ENCODE data around the gene TMEM198. TPM values are rescaled to one million over a fixed set of nuclear protein-coding genes. Genes with fewer than 3 reads are reported as not detected.

TMEM198 gene
- total and polyA plus RNA-seq, 9 of the 15 experiments (the other 6 are each of a cell fraction or from before 2014, with no cell fraction given) = 0.03 to 3.8 (median 1.0) TPM

DNA sequence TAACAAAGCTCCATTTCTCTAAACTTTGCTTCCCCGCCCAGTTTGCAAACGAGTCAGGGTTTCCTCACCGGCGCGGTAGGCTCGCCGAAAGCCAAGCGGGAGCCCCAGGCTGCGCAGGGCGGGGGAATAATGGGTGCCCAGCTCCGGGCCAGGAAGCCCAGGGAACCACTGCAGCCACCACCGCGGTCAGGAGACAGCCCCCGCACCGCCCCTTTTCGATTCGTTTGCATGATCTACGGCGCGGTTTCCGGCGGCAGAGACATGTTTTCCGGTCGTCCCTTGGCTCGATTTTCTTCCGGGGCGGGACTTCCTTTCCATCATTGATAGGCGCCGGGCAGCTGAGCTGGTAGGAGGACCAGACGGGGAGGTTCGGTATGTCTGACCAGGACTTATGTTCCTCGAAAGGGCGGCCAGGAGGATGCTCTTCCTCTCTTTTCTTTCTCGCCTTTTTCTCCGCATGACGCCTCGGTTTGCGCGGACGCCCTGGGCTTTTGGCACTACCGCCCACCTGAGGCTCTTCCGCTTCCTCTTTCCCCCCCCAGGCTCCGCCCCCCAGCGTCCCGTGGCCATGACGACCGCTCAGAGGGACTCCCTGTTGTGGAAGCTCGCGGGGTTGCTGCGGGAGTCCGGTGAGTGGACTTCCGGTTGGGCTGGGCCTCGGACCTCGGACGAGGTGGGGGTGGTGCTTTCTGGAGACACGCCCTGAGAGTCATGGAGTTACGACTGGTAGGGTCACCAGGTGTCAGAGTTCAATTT lies 53.9 kb downstream of the TMEM198 start, which contains the start of gene STK11IP (continued):
- TF ChIP-seq ZNF76 (CRISPR knock-in tag; IDR thresholded peaks at IDR 0.05; ENCODE audit: borderline replicate concordance) = no peak
- TF ChIP-seq SREBF1 (IDR thresholded peaks at IDR 0.05; ENCODE audit: borderline replicate concordance, low read depth, low read length) = no peak
- no peak for TF ChIP-seq ZNF121 (CRISPR knock-in tag; conservative IDR thresholded peaks at IDR 0.05)
- no peak for TF ChIP-seq SMAD3 (CRISPR knock-in tag; conservative IDR thresholded peaks at IDR 0.05)
- TF ChIP-seq, protein P1, sequence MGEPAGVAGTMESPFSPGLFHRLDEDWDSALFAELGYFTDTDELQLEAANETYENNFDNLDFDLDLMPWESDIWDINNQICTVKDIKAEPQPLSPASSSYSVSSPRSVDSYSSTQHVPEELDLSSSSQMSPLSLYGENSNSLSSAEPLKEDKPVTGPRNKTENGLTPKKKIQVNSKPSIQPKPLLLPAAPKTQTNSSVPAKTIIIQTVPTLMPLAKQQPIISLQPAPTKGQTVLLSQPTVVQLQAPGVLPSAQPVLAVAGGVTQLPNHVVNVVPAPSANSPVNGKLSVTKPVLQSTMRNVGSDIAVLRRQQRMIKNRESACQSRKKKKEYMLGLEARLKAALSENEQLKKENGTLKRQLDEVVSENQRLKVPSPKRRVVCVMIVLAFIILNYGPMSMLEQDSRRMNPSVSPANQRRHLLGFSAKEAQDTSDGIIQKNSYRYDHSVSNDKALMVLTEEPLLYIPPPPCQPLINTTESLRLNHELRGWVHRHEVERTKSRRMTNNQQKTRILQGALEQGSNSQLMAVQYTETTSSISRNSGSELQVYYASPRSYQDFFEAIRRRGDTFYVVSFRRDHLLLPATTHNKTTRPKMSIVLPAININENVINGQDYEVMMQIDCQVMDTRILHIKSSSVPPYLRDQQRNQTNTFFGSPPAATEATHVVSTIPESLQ (CRISPR knock-in tag; IDR thresholded peaks at IDR 0.05) = 0 out of 2 replicates have a peak, but pooled peaks have one; percentile 33
- no peak for TF ChIP-seq PTTG1 (tag; IDR thresholded peaks at IDR 0.05; ENCODE audit: low read depth)
- TF ChIP-seq, protein P2, sequence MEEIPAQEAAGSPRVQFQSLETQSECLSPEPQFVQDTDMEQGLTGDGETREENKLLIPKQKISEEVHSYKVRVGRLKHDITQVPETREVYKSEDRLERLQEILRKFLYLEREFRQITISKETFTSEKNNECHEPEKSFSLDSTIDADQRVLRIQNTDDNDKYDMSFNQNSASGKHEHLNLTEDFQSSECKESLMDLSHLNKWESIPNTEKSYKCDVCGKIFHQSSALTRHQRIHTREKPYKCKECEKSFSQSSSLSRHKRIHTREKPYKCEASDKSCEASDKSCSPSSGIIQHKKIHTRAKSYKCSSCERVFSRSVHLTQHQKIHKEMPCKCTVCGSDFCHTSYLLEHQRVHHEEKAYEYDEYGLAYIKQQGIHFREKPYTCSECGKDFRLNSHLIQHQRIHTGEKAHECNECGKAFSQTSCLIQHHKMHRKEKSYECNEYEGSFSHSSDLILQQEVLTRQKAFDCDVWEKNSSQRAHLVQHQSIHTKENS (CRISPR knock-in tag; IDR thresholded peaks at IDR 0.05) = no peak
- peak; percentile 47 for TF ChIP-seq ESRRA (IDR thresholded peaks at IDR 0.05; ENCODE audit: borderline replicate concordance, low read depth)
- peak; percentile 91 for TF ChIP-seq NR2C1 (IDR thresholded peaks at IDR 0.05)
- peak; percentile 87 for TF ChIP-seq NR2C1 (tag; IDR thresholded peaks at IDR 0.05)
- TF ChIP-seq FOXK1 (CRISPR knock-in tag; IDR thresholded peaks at IDR 0.05; ENCODE audit: borderline replicate concordance) = no peak
- TF ChIP-seq CHD2 (IDR thresholded peaks at IDR 0.05; ENCODE audit: low read depth, low read length) = peak; percentile 83
- TF ChIP-seq EHMT2 (IDR thresholded peaks at IDR 0.05) = no peak
- TF ChIP-seq, protein P3, sequence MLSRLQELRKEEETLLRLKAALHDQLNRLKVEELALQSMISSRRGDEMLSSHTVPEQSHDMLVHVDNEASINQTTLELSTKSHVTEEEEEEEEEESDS (CRISPR knock-in tag; IDR thresholded peaks at IDR 0.05) = no peak
- TF ChIP-seq PURB (CRISPR knock-in tag; IDR thresholded peaks at IDR 0.05; ENCODE audit: low read depth) = no peak
- no peak for TF ChIP-seq ZNF445 (CRISPR knock-in tag; IDR thresholded peaks at IDR 0.05; ENCODE audit: low read depth)
- TF ChIP-seq BRCA1 (IDR thresholded peaks at IDR 0.05) = no peak
- TF ChIP-seq BRCA1 (CRISPR knock-in tag; IDR thresholded peaks at IDR 0.05) = no peak
- 0 out of 2 replicates have a peak, but pooled peaks have one; percentile 8 for TF ChIP-seq ARID1B (IDR thresholded peaks at IDR 0.05)
- no peak for TF ChIP-seq KAT2B (IDR thresholded peaks at IDR 0.05; ENCODE audit: low read depth, low read length)
- peak; percentile 97 for TF ChIP-seq BMI1 (IDR thresholded peaks at IDR 0.05; ENCODE audit: low read length)
- no peak for TF ChIP-seq BDP1 (IDR thresholded peaks at IDR 0.05; ENCODE audit: insufficient read depth, insufficient read length)
- TF ChIP-seq PCBP2 (IDR thresholded peaks at IDR 0.05; ENCODE audit: low read depth, low read length, poor library complexity, severe bottlenecking) = no peak
- TF ChIP-seq SMARCC2 (IDR thresholded peaks at IDR 0.05; ENCODE audit: low read depth) = no peak
- TF ChIP-seq, protein P4, sequence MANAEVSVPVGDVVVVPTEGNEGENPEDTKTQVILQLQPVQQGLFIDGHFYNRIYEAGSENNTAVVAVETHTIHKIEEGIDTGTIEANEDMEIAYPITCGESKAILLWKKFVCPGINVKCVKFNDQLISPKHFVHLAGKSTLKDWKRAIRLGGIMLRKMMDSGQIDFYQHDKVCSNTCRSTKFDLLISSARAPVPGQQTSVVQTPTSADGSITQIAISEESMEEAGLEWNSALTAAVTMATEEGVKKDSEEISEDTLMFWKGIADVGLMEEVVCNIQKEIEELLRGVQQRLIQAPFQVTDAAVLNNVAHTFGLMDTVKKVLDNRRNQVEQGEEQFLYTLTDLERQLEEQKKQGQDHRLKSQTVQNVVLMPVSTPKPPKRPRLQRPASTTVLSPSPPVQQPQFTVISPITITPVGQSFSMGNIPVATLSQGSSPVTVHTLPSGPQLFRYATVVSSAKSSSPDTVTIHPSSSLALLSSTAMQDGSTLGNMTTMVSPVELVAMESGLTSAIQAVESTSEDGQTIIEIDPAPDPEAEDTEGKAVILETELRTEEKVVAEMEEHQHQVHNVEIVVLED (CRISPR knock-in tag; IDR thresholded peaks at IDR 0.05) = no peak

Measured in K562 (cell line).